H1 (cell line): ENCODE data around the gene TAS1R3. TPM values are rescaled to one million over a fixed set of nuclear protein-coding genes. Genes with fewer than 3 reads are reported as not detected.

Experiments
- polyA plus RNA-seq, 7 experiments: library from polyadenylated mRNA; depleted of rRNA in 3 of 7; stranded (reverse) in 5 of 7; unstranded in 2 of 7; fragments of >200 nt in 5 of 7; fragments of 200-250 nt in 2 of 7; gene quantifications; 1 replicate in 5 of 7; 2 replicates in 1 of 7; 4 replicates in 1 of 7; pipeline versions ENCODE4 v1.2.1 to v1.2.3, GENCODE V29; 2011 to 2013; ENCODE audit warnings: missing spikeins in 2 of 7, mixed read lengths in 2 of 7
- total RNA-seq: library from RNA; stranded (reverse); fragmentation: NEBNext Ultra II Directional; extraction: Animal tissue kit (Norgen Biotek cat#: 25700); gene quantifications from 2 replicates; pipeline ENCODE4 v1.2.1, GENCODE V29; 2021
- TF ChIP-seq, protein P1 (sequence below), 3 experiments: IDR thresholded peaks; 1 replicate in 2 of 3; 2 replicates in 1 of 3; pipeline versions ENCODE4 v1.5.1 to v1.6.1; 2011; ENCODE audit warnings: low read length in 3 of 3, mild to moderate bottlenecking in 3 of 3, inconsistent platforms in 2 of 3, low read depth in 1 of 3, moderate library complexity in 1 of 3; ENCODE audit not compliant: insufficient read depth in 1 of 3; ENCODE audit errors: control extremely low read depth in 1 of 3

The TAS1R3 gene
- total and polyA plus RNA-seq, 2 of the 8 experiments (the other 6 are each of a cell fraction or from before 2014, with no cell fraction given) = 0.03 to 0.19 TPM

DNA sequence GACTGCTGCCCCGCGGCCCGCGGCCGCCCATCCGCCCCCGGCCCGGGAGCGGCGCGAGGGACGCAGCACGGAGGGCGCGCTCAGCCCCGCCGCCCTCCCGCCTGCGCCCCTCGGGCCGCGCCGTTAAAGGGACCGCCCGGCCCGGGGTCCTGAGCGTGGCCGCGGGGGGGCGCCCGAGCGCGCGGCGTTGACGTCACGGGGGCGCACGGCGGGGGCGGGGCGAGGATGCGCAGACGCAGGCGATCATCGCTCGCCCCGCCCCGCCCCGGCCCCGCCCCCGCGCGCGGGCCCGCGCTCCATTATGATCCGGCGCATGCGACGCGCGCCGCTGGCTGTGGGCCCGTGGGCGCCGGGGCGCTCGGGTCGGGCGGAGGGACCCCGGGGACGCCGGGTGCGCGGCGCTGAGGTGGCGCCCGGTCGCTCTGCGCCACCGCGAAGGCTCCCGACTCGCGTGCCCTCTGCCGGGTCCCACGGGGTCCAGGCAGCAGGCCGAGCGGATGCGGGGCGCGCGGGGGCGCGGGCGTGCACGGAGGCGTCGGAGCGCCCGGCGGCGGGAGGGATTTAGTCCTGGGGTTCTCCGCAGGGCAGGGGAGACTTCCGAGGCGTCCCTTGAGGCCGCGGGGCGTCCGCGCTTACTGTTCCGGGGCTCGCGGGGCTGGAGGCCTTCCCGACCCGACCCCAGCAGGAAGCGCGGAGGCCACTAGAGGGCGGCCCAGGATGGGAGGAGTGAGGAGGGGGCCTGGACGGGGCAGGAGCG lies 18.4 kb downstream of the TAS1R3 start, which contains the start of gene DVL1 (continued):
- TF ChIP-seq, protein P1, sequence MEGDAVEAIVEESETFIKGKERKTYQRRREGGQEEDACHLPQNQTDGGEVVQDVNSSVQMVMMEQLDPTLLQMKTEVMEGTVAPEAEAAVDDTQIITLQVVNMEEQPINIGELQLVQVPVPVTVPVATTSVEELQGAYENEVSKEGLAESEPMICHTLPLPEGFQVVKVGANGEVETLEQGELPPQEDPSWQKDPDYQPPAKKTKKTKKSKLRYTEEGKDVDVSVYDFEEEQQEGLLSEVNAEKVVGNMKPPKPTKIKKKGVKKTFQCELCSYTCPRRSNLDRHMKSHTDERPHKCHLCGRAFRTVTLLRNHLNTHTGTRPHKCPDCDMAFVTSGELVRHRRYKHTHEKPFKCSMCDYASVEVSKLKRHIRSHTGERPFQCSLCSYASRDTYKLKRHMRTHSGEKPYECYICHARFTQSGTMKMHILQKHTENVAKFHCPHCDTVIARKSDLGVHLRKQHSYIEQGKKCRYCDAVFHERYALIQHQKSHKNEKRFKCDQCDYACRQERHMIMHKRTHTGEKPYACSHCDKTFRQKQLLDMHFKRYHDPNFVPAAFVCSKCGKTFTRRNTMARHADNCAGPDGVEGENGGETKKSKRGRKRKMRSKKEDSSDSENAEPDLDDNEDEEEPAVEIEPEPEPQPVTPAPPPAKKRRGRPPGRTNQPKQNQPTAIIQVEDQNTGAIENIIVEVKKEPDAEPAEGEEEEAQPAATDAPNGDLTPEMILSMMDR (IDR thresholded peaks at IDR 0.05; ENCODE audit: control extremely low read depth in 1 of 3, insufficient read depth in 1 of 3, low read depth in 1 of 3, low read length in 3 of 3) = peak in 2 of 3 experiments; percentile 33 to 56; a peak in 3 of 4 replicates
